ENCODE measurements around the gene GGT6.
A peak's percentile ranks its signal among the peaks of the same experiment; 100 is the strongest.

The GGT6 gene

DNA sequence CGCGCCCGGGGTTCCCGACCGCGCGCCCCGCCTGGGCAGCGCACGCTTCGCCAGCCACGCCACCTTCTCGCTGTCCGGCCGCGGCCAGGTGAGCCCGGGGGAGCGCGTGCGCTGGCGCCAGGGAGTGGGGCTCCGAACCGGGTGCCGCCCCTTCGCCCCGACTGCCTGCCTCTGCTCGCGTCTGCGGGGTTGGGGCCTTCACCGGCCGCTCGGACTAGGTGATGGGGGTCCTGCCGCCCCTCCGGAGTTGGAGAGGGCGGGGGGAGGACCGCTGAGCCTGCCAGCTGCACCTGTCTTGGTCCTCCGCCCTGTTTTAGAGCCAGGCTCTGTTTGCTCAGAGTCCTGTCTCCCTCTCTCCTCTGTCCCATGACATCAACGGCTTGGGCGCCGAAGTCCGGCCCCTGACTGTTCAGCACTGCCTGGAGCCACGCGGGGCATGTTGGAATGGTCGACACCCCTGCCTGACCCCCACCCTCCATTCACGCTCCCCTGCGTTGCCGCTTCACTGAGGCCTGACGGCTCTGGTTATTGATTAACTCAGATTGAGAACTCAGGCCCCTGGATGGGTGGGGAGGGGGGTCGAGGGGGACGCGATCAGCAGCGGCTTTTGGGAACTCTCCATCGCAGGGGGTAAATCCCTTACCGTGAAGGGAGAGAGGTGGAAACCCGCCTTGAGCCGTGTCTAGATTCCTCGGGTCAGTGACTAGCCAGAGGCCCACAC, 24.7 kb upstream of the GGT6 start:
- in situ Hi-C loops (cut with HindIII; ENCODE audit: low pct_ligation_motif_present, low sequenced_read_pairs): no loop called here
- TF ChIP-seq, protein P1, sequence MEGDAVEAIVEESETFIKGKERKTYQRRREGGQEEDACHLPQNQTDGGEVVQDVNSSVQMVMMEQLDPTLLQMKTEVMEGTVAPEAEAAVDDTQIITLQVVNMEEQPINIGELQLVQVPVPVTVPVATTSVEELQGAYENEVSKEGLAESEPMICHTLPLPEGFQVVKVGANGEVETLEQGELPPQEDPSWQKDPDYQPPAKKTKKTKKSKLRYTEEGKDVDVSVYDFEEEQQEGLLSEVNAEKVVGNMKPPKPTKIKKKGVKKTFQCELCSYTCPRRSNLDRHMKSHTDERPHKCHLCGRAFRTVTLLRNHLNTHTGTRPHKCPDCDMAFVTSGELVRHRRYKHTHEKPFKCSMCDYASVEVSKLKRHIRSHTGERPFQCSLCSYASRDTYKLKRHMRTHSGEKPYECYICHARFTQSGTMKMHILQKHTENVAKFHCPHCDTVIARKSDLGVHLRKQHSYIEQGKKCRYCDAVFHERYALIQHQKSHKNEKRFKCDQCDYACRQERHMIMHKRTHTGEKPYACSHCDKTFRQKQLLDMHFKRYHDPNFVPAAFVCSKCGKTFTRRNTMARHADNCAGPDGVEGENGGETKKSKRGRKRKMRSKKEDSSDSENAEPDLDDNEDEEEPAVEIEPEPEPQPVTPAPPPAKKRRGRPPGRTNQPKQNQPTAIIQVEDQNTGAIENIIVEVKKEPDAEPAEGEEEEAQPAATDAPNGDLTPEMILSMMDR (IDR thresholded peaks at IDR 0.05; ENCODE audit: low read depth, low read length, missing control alignments): no peak
- peaks cover 50% of the 10 kb centered on the region for H3K27me3 ChIP-seq (replicated peaks)
- H3K36me3 ChIP-seq (replicated peaks): no peaks in the 10 kb centered on the region
- H3K4me3 ChIP-seq (ENCODE audit: low read depth, low read length): no peak overlapping the region
- no peak for DNase-seq
- H3K27ac ChIP-seq: no peak overlapping the region

DNA sequence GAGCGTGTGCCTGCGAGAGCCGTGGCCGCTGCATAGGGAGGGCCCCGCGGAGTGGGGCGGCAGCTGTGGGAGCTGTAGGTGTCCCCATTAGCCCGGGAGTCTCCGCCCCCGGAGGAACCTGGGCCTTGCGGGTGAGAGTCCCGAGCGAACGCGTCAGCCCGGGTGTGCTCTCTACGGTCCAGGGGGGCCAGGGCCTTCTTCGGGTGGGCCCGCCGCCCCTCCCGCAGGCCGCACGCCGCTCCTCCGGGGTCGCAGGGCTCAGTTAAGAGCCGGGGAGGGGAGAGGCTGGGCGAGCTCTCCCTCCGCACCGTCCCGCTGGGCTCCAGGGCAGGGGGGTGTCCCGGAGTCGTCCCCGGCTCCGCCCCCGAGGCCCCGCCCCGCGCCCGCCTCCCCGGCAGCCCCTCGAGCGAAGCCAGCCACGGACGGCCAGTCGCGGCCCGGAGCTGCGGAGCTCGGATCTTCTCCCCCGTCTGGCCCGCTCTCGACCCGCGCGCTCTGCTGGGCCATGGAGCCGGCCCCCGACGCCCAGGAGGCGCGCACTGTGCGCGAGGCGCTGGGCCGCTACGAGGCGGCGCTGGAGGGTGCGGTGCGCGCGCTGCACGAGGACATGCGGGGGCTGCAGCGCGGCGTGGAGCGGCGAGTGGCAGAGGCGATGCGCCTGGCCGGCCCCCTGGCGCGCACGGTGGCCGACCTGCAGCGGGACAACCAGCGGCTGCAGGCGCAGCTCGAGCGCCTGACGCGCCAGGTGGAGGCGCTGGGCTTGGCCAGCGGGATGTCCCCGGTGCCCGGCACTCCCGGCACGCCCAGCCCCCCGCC, 23.9 kb upstream of the GGT6 start, which contains the start of gene SMTNL2:
TSS of gene SMTNL2 (plus strand) at position 429 of the 816 bp plus-strand sequence. CDS start at position 506, 77 bp downstream.
- DNase-seq: no peak

DNA sequence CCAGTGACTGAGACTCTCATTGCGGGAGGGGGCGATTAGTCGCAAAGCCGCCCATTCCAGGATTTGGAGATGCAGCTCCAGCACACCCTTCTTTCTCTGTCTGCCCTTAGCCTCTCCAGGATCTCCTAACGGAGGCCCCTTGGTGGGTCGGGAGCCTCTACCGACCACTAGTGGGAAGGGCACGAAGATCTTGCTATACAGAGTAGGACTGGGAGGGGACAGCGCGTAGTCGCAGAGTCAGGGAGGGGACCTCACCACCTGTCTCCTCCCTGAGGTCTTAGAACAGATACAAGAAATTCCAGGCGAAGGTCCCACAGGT, 23.4 kb upstream of the GGT6 start:
- in situ Hi-C loops (cut with HindIII; ENCODE audit: low pct_ligation_motif_present, low sequenced_read_pairs): no loop called here
- Histone ChIP-seq H3K4me3 (ENCODE audit: low read depth, low read length) (no peak overlapping the region), H3K27ac (no peak overlapping the region), H3K36me3 (replicated peaks) (no peaks in the 10 kb centered on the region), H3K27me3 (replicated peaks) (peaks cover 50% of the 10 kb centered on the region)
- DNase-seq: no peak
- TF ChIP-seq, protein P1 (IDR thresholded peaks at IDR 0.05; ENCODE audit: low read depth, low read length, missing control alignments): peak; percentile 56

More for the DNA sequence above, 23.9 kb upstream of the GGT6 start, which contains the start of gene SMTNL2:
- peaks cover 50% of the 10 kb centered on the region for H3K27me3 ChIP-seq (replicated peaks)
- H3K4me3 ChIP-seq (ENCODE audit: low read depth, low read length): no peak within 1 kb of the TSS
- in situ Hi-C loops (cut with HindIII; ENCODE audit: low pct_ligation_motif_present, low sequenced_read_pairs): no loop called here
- TF ChIP-seq, protein P1 (IDR thresholded peaks at IDR 0.05; ENCODE audit: low read depth, low read length, missing control alignments): no peak
- no peaks in the 10 kb centered on the region for H3K36me3 ChIP-seq (replicated peaks)
- H3K27ac ChIP-seq: no peak within 1 kb of the TSS

DNA sequence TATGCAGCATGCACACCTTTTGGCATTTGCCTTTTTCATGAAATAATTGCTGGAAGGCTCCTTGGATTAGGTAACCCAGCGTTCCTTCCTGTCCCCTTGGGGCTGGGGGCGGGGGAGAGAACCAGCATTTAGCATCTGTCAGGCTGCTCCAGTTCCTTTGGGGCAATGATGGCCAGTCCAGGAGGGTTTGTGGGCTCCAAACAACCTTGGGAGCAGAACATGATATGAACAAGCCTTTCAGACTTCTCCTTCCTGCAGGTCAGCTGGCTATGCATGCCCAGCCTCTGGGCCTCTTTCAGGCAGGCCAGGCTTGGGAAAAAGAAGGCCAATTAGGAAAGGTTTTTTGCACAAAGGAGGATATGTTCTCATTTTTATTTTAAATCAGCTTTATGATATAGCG, 22.8 kb upstream of the GGT6 start:
- H3K36me3 ChIP-seq (replicated peaks): no peaks in the 10 kb centered on the region
- TF ChIP-seq, protein P1 (IDR thresholded peaks at IDR 0.05; ENCODE audit: low read depth, low read length, missing control alignments): no peak
- H3K27me3 ChIP-seq (replicated peaks): peaks cover 50% of the 10 kb centered on the region
- H3K27ac ChIP-seq: no peak overlapping the region
- in situ Hi-C loops (cut with HindIII; ENCODE audit: low pct_ligation_motif_present, low sequenced_read_pairs): no loop called here
- no peak overlapping the region for H3K4me3 ChIP-seq (ENCODE audit: low read depth, low read length)
- no peak for DNase-seq

DNA sequence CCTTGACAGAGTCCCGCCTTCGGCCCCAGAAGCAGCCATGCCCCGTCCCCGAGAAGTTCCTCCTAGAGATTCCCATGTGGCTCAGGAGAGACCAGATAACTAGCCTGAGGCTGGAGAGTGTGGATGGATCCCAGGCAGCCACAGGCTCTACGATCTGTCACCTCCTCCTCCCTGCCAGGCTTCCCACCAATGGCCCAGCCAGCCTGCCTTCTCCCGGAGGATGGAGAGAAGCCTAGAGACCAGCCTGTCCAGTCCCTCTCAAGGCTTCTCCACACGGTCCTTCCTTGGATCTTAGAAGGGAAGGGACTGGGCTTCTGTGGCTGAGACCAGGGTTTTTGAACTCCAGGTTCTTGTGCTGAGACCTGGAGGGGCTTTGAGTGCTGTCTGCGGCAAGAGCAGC, 22.3 kb upstream of the GGT6 start:
- H3K27ac ChIP-seq: no peak overlapping the region
- DNase-seq: no peak
- peaks cover 48% of the 10 kb centered on the region for H3K27me3 ChIP-seq (replicated peaks)
- H3K36me3 ChIP-seq (replicated peaks): no peaks in the 10 kb centered on the region
- TF ChIP-seq, protein P1 (IDR thresholded peaks at IDR 0.05; ENCODE audit: low read depth, low read length, missing control alignments): no peak
- no peak overlapping the region for H3K4me3 ChIP-seq (ENCODE audit: low read depth, low read length)
- in situ Hi-C loops (cut with HindIII; ENCODE audit: low pct_ligation_motif_present, low sequenced_read_pairs): no loop called here

Measured in brain microvascular endothelial cell (primary cell).